Gastrocnemius medialis (tissue), 4 donors: ENCODE measurements around the gene SPINT4. TPM values are rescaled to one million over a fixed set of nuclear protein-coding genes. Genes with fewer than 3 reads are reported as not detected.
"Not testable (repeated sequence)": the region's sequence is repeated elsewhere in the genome, so short reads cannot be mapped to it uniquely, and the experiment has no call there.

Source experiments
- ATAC-seq, 2 donors: fragments of 150-250 bp; one replicate each; pipeline ENCODE4 v1.9.1; 2016
- DNase-seq, 2 donors: peaks; one replicate each; pipeline ENCODE4 v3.0.0-alpha.2; 2019
- H3K27ac ChIP-seq, 4 donors: fragments of 200-600 bp; sonication (generic); 1 replicate in 1 of 4; 2 replicates in 3 of 4; pipeline ENCODE4 v1.5.1; 2016 to 2018; ENCODE audit warnings: mild to moderate bottlenecking in 2 of 4, moderate library complexity in 1 of 4
- H3K27me3 ChIP-seq, 3 donors: fragments of 200-600 bp; sonication (generic) in 2 of 3; 1 replicate in 1 of 3; 2 replicates in 2 of 3; pipeline versions ENCODE4 v1.5.1 to v1.6.0; 2016 to 2019; ENCODE audit warnings: mild to moderate bottlenecking in 1 of 3, moderate library complexity in 1 of 3
- H3K36me3 ChIP-seq, 2 donors: fragments of 200-600 bp; sonication (generic) in 1 of 2; one replicate each; pipeline ENCODE4 v1.5.1; 2017 to 2018
- H3K4me1 ChIP-seq, 2 donors: fragments of 200-600 bp; sonication (generic) in 1 of 2; one replicate each; pipeline ENCODE4 v1.5.1; 2016 to 2017; ENCODE audit warnings: mild to moderate bottlenecking in 2 of 2
- H3K4me3 ChIP-seq, 4 donors: fragments of 200-600 bp; sonication (generic) in 3 of 4; 1 replicate in 1 of 4; 2 replicates in 3 of 4; pipeline ENCODE4 v1.5.1; 2016 to 2019; ENCODE audit warnings: mild to moderate bottlenecking in 2 of 4
- H3K9me3 ChIP-seq, 3 donors: fragments of 200-600 bp; sonication (generic) in 2 of 3; 1 replicate in 1 of 3; 2 replicates in 2 of 3; pipeline ENCODE4 v1.5.1; 2016 to 2019
- POLR2A ChIP-seq, 2 donors: fragments of 450-650 bp; IDR thresholded peaks; one replicate each; pipeline ENCODE4 v1.6.1; 2017; ENCODE audit warnings: antibody characterized with exemption in 2 of 2, mild to moderate bottlenecking in 2 of 2, moderate library complexity in 2 of 2
- in situ Hi-C, 4 donors: fragments of 200-750 bp; cut with MboI; loops; one replicate each; pipeline versions ENCODE4 v1.15.0 to v1.8.0; 2017; ENCODE audit warnings: low sequenced_read_pairs in 4 of 4
- intact Hi-C: fragments of 100-400 bp; cut with DNase I; formaldehyde crosslinking; loops from one replicate; pipeline ENCODE4 v1.15.1; 2023; ENCODE audit warnings: low total_unique reads
- total RNA-seq, 4 donors: library from RNA; depleted of rRNA; stranded (reverse); fragments of >200 nt; gene quantifications; one replicate each; pipeline versions ENCODE4 v1.1.0 to v1.2.3, GENCODE V29; 2016
- TF ChIP-seq, protein P1 (sequence below), 5 experiments: fragments of 450-650 bp in 3 of 5; fragments of 200-600 bp in 2 of 5; sonication (generic) in 2 of 5; IDR thresholded peaks in 4 of 5; conservative IDR thresholded peaks in 1 of 5; 1 replicate in 4 of 5; 2 replicates in 1 of 5; pipeline ENCODE4 v1.5.1; 2016 to 2019; ENCODE audit warnings: antibody characterized with exemption in 5 of 5, mild to moderate bottlenecking in 3 of 5, moderate library complexity in 3 of 5

Gene SPINT4
- total RNA-seq, 4 donors from 2014 or later: not detected

DNA sequence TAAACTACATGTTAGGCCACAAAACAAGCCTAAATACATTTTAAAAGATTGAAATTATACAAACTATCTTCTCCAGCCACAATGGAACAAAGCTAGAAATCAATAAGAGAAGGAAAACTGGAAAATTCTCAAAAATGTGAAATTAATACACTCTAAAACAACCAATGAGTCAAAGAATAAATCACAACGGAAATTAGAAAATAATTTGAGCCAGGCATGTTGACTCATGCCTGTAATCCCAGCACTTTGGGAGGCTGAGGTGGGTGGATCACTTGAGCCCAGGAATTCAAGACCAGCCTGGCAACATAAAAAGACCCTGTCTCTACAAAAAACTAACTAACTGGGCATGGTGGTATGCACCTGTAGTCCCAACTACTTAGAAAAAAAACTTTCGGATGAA is 26.7 kb upstream of the SPINT4 start:
- no peak for TF ChIP-seq POLR2A (IDR thresholded peaks at IDR 0.05)
- TF ChIP-seq, protein P1, sequence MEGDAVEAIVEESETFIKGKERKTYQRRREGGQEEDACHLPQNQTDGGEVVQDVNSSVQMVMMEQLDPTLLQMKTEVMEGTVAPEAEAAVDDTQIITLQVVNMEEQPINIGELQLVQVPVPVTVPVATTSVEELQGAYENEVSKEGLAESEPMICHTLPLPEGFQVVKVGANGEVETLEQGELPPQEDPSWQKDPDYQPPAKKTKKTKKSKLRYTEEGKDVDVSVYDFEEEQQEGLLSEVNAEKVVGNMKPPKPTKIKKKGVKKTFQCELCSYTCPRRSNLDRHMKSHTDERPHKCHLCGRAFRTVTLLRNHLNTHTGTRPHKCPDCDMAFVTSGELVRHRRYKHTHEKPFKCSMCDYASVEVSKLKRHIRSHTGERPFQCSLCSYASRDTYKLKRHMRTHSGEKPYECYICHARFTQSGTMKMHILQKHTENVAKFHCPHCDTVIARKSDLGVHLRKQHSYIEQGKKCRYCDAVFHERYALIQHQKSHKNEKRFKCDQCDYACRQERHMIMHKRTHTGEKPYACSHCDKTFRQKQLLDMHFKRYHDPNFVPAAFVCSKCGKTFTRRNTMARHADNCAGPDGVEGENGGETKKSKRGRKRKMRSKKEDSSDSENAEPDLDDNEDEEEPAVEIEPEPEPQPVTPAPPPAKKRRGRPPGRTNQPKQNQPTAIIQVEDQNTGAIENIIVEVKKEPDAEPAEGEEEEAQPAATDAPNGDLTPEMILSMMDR (IDR thresholded peaks at IDR 0.05 in 4 of 5, conservative IDR thresholded peaks at IDR 0.05 in 1 of 5): no peak
- H3K9me3 ChIP-seq: no peaks in the 10 kb centered on the region
- in situ Hi-C loops: no loop called here
- H3K4me3 ChIP-seq: no peak overlapping the region
- no peak overlapping the region for H3K27ac ChIP-seq
- DNase-seq (no peak), ATAC-seq (no peak)
- intact Hi-C loops: no loop called here
- no peaks in the 10 kb centered on the region for H3K36me3 ChIP-seq
- no peaks in the 10 kb centered on the region for H3K27me3 ChIP-seq
- no peaks in the 10 kb centered on the region for H3K4me1 ChIP-seq

DNA sequence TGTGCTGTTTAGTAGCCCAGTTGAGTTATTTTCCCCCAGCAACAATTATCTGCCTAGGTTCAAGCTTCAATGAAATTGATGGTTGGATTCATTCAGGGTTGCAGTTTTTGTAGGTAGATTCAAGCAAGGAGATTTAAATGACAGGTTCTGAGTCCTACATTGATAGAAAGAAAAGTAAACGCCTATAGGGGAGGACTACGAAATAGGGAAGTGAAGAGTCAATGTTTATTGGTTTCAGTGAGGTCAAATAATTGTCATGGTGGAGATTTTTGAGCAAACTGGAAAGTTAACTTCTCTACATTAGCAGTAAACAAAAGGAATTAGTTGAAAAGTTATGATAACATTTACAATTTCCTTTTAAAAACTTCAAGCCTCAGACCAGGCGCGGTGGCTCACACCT is 21.0 kb upstream of the SPINT4 start:
- Histone ChIP-seq H3K27ac (no peak overlapping the region), H3K27me3 (no peaks in the 10 kb centered on the region), H3K36me3 (no peaks in the 10 kb centered on the region), H3K4me1 (no peaks in the 10 kb centered on the region), H3K9me3 (no peaks in the 10 kb centered on the region), H3K4me3 (no peak overlapping the region)
- ATAC-seq: no peak
- no peak for DNase-seq
- intact Hi-C loops (no loop called here), in situ Hi-C loops (loop anchor here in 2 of 4 donors (25.0 kb wide), 1 partner anchor 89 kb away; no protein-coding TSS in a partner anchor)
- TF ChIP-seq, protein P1 (IDR thresholded peaks at IDR 0.05 in 4 of 5, conservative IDR thresholded peaks at IDR 0.05 in 1 of 5): no peak
- no peak for TF ChIP-seq POLR2A (IDR thresholded peaks at IDR 0.05)

DNA sequence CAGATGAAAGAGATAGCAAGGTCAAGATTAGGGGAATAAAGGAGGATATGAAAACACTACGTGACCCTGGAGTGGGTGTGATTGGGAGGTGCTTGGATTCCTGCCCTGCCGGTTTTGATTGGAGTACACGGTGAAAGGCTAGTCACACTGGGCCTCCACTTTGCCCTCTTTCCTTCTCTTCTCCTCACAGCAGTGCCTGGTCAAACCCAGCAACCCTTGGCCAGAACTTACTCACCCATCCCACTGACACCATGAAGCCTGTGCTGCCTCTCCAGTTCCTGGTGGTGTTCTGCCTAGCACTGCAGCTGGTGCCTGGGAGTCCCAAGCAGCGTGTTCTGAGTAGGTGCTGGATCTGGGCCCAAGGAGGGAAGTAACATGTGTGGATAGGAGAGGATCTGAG is 20.3 kb upstream of the SPINT4 start, which contains the start of gene WFDC13:
WFDC13 (plus strand) TSS at position 166 of the 400 bp plus-strand sequence; CDS start at position 252, 86 bp downstream.
- H3K27ac ChIP-seq: no peak within 1 kb of the TSS
- TF ChIP-seq POLR2A (IDR thresholded peaks at IDR 0.05): no peak
- TF ChIP-seq, protein P1 (IDR thresholded peaks at IDR 0.05 in 4 of 5, conservative IDR thresholded peaks at IDR 0.05 in 1 of 5): no peak
- no peaks in the 10 kb centered on the region for H3K27me3 ChIP-seq
- H3K4me1 ChIP-seq: no peaks in the 10 kb centered on the region
- DNase-seq: no peak
- H3K9me3 ChIP-seq: no peaks in the 10 kb centered on the region
- intact Hi-C loops (no loop called here), in situ Hi-C loops (loop anchor here in 2 of 4 donors (25.0 kb wide), 1 partner anchor 90 kb away; no protein-coding TSS in a partner anchor)
- no peaks in the 10 kb centered on the region for H3K36me3 ChIP-seq
- ATAC-seq: no peak
- no peak within 1 kb of the TSS for H3K4me3 ChIP-seq

DNA sequence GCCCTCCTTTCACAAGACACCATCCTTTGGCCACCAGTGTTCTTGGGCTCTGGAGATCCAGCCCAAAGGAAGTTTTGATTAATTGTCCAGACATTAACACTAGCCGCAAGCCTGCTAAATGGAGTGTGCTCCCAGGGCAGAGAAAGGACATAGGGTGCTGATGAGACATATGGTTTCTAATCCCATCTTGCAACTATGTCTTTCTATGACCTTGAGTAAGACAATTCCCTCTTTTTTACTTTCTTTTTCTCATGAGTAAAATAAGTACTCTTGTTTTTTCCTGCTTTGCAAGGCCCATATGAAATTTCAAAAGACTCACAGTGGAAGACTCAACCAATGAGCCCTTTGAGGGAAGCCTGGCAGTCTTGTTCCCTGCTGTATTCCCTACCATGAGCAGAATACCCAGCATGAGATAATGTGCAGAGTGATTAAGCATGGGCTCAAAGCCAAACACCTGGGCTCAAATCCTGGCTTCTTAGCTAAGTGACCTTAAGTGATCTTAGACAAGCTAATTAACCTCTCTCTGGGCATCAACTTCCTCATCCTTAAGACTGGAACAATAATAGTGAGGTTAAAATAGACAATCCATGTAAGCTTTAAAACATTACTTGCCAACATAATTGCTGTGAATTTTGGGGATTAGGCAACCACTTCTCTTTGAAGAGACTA is 17.0 kb upstream of the SPINT4 start, which contains the start of gene WFDC10B:
WFDC10B (minus strand) TSS at position 51 of the 669 bp plus-strand sequence. CDS start 19,027 bp downstream, outside the sequence.
- in situ Hi-C loops (loop anchor here in 2 of 4 donors (25.0 kb wide), 1 partner anchor 93 kb away; no protein-coding TSS in a partner anchor), intact Hi-C loops (no loop called here)
- Histone ChIP-seq H3K9me3 (no peaks in the 10 kb centered on the region), H3K4me3 (no peak within 1 kb of the TSS), H3K4me1 (no peaks in the 10 kb centered on the region), H3K27me3 (no peaks in the 10 kb centered on the region), H3K36me3 (no peaks in the 10 kb centered on the region), H3K27ac (no peak within 1 kb of the TSS)
- DNase-seq: no peak
- TF ChIP-seq, protein P1 (IDR thresholded peaks at IDR 0.05 in 4 of 5, conservative IDR thresholded peaks at IDR 0.05 in 1 of 5): no peak
- no peak for TF ChIP-seq POLR2A (IDR thresholded peaks at IDR 0.05)
- no peak for ATAC-seq

DNA sequence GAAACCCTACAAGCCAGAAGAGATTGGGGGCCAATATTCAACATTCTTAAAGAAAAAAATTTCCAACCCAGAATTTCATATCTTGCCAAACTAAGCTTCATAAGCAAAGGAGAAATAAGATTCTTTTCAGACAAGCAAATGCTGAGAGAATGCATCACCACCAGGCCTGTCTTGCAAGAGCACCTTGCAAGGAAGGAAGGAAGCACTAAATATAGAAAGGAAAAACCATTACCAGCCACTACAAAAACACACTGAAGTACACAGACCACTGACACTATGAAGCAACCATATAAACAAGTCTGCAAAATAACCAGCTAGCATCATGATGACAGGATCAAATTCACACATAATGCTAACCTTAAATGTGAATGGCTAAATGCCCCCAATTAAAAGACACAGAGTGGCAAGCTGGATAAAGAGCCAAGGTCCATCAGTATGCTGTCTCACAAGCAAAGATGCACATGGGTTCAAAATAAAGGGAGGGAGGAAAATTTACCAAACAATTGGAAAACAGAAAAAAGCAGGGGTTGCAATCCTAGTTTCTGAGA is 5.9 kb upstream of the SPINT4 start:
- DNase-seq, H3K27ac ChIP-seq, H3K9me3 ChIP-seq, intact Hi-C loops, H3K4me1 ChIP-seq, H3K27me3 ChIP-seq, H3K36me3 ChIP-seq, ATAC-seq, H3K4me3 ChIP-seq: not testable (repeated sequence)
- in situ Hi-C loops: loop anchor here in 2 of 4 donors (25.0 kb wide), 1 partner anchor 104 kb away; no protein-coding TSS in a partner anchor
